B cell (primary cell): ENCODE data around the gene ZFPM1. TPM values are rescaled to one million over a fixed set of nuclear protein-coding genes. Genes with fewer than 3 reads are reported as not detected.

Source experiments
- ATAC-seq: fragments of 200-7000 bp; cut with Tn5 transposase; one replicate; pipeline ENCODE4 v1.10.0; 2021; ENCODE audit warnings: low read depth, mild to moderate bottlenecking, moderate number of reproducible peaks, moderate library complexity
- CTCF ChIA-PET: fragments of 350-600 bp; sonication (Branson Sonifier 250); formaldehyde crosslinking; loops from one replicate; lab custom pipeline; 2021; ENCODE audit warnings: antibody characterized with exemption, inconsistent platforms; lab: Charles Lee
- POLR2A ChIA-PET: fragments of 350-600 bp; sonication (Branson Sonifier 250); formaldehyde crosslinking; loops from one replicate; lab custom pipeline; 2021; ENCODE audit warnings: antibody characterized with exemption; lab: Charles Lee
- DNase-seq: peaks from one replicate; pipeline ENCODE4 v3.0.0; 2013
- H2AFZ ChIP-seq: 2 replicates; pipeline ENCODE4 v1.6.1; 2012; ENCODE audit warnings: mild to moderate bottlenecking, low read depth, low read length; ENCODE audit not compliant: insufficient read depth, poor library complexity, severe bottlenecking
- H3K27ac ChIP-seq, 2 donors: 1 replicate in 1 of 2; 2 replicates in 1 of 2; pipeline ENCODE4 v1.5.1; 2012 to 2013; ENCODE audit warnings: low read length in 2 of 2, mild to moderate bottlenecking in 2 of 2, moderate library complexity in 1 of 2
- H3K27me3 ChIP-seq, 4 experiments: fragments of 200-600 bp in 1 of 4; sonication (generic) in 1 of 4; replicated peaks in 1 of 4; 1 replicate in 2 of 4; 2 replicates in 2 of 4; pipeline versions ENCODE4 v1.6.1 to v1.7.0; 2013 to 2016; ENCODE audit warnings: low read length in 3 of 4, mild to moderate bottlenecking in 2 of 4, mixed read lengths in 1 of 4, moderate library complexity in 1 of 4; ENCODE audit not compliant: insufficient read depth in 4 of 4, control insufficient read depth in 3 of 4; ENCODE audit errors: control extremely low read depth in 1 of 4
- H3K36me3 ChIP-seq, 2 experiments: replicated peaks in 1 of 2; 1 replicate in 1 of 2; 2 replicates in 1 of 2; pipeline versions ENCODE4 v1.6.1 to v1.7.1; 2013; ENCODE audit warnings: low read length in 1 of 2; ENCODE audit not compliant: insufficient read depth in 2 of 2, control insufficient read depth in 1 of 2; ENCODE audit errors: control extremely low read depth in 1 of 2, extremely low read depth in 1 of 2
- H3K4me1 ChIP-seq, 2 donors: fragments of 200-600 bp in 1 of 2; sonication (generic) in 1 of 2; 1 replicate in 1 of 2; 2 replicates in 1 of 2; pipeline versions ENCODE4 v1.5.1 to v1.6.1; 2013 to 2017; ENCODE audit warnings: low read length in 2 of 2; ENCODE audit not compliant: control insufficient read depth in 2 of 2, insufficient read depth in 2 of 2
- H3K4me2 ChIP-seq: replicated peaks from 2 replicates; pipeline ENCODE3; 2012; ENCODE audit warnings: mild to moderate bottlenecking, low read depth, low read length; ENCODE audit not compliant: poor library complexity, severe bottlenecking
- H3K4me3 ChIP-seq, 5 experiments: fragments of 200-600 bp in 1 of 5; sonication (generic) in 1 of 5; 1 replicate in 3 of 5; 2 replicates in 2 of 5; pipeline versions ENCODE4 v1.5.1 to v1.7.0; 2011 to 2016; ENCODE audit warnings: low read length in 4 of 5, mild to moderate bottlenecking in 4 of 5, low read depth in 2 of 5, control low read depth in 1 of 5, moderate library complexity in 1 of 5; ENCODE audit not compliant: insufficient read depth in 1 of 5; ENCODE audit errors: control extremely low read depth in 1 of 5, extremely low read depth in 1 of 5
- H3K79me2 ChIP-seq: fragments of 200-600 bp; sonication (generic); one replicate; pipeline ENCODE4 v1.6.0; 2016; ENCODE audit warnings: low read length; ENCODE audit not compliant: control insufficient read depth, insufficient read depth
- H3K9ac ChIP-seq: fragments of 200-600 bp; sonication (generic); 2 replicates; pipeline ENCODE4 v1.6.1; 2017; ENCODE audit warnings: mild to moderate bottlenecking, low read length, moderate library complexity
- H3K9me3 ChIP-seq, 3 donors: one replicate each; pipeline versions ENCODE4 v1.6.1 to v1.7.1; 2013; ENCODE audit warnings: low read length in 2 of 3; ENCODE audit not compliant: control insufficient read depth in 2 of 3, insufficient read depth in 1 of 3; ENCODE audit errors: control extremely low read depth in 1 of 3
- H4K20me1 ChIP-seq: 2 replicates; pipeline ENCODE4 v1.6.0; 2012; ENCODE audit warnings: mild to moderate bottlenecking, low read length; ENCODE audit not compliant: insufficient read depth, control insufficient read depth, poor library complexity, severe bottlenecking
- H3K27ac Mint-ChIP-seq: one replicate; pipeline ENCODE4 v1.8.0; 2021; ENCODE audit warnings: mixed read lengths
- H3K27me3 Mint-ChIP-seq: one replicate; pipeline ENCODE4 v1.8.0; 2021; ENCODE audit warnings: mixed read lengths
- H3K4me1 Mint-ChIP-seq: one replicate; pipeline ENCODE4 v1.8.0; 2021; ENCODE audit warnings: mixed read lengths
- H3K4me3 Mint-ChIP-seq: one replicate; pipeline ENCODE4 v1.8.0; 2021; ENCODE audit warnings: mixed read lengths
- H3K9me3 Mint-ChIP-seq: one replicate; pipeline ENCODE4 v1.8.0; 2022; ENCODE audit warnings: mixed read lengths; ENCODE audit not compliant: insufficient read depth
- EZH2 ChIP-seq: IDR thresholded peaks from 2 replicates; pipeline ENCODE4 v1.6.1; 2012; ENCODE audit warnings: borderline replicate concordance, low read depth, mild to moderate bottlenecking, moderate library complexity, low read length; ENCODE audit not compliant: insufficient read depth, poor library complexity, severe bottlenecking
- WGBS: methylation state at CpG from one replicate; pipeline ENCODE4 v1.1.5; 2013; ENCODE audit warnings: missing lambda C conversion rate; ENCODE audit not compliant: insufficient coverage; 5-methylcytosine and 5-hydroxymethylcytosine counted together
- intact Hi-C: fragments of 100-400 bp; cut with micrococcal nuclease; formaldehyde crosslinking; loops from one replicate; pipeline ENCODE4 v1.10.0; 2022
- polyA plus RNA-seq: library from polyadenylated mRNA; depleted of rRNA; stranded (reverse); fragments of >200 nt; gene quantifications from 2 replicates; pipeline ENCODE4 v1.2.3, GENCODE V29; 2012
- total RNA-seq, 2 donors: library from RNA; stranded (reverse); fragments of 120-200 nt in 1 of 2; gene quantifications; 1 replicate in 1 of 2; 2 replicates in 1 of 2; pipeline versions ENCODE4 v1.2.3 to v1.2.4, GENCODE V29; 2013 to 2022
- TF ChIP-seq, protein P1 (sequence below): fragments of 200-600 bp; IDR thresholded peaks from one replicate; pipeline ENCODE4 v1.8.0; 2022; ENCODE audit warnings: antibody characterized with exemption, mild to moderate bottlenecking

Gene ZFPM1
- total and polyA plus RNA-seq, 2 donors (not counting 1 experiment from before 2014, with no cell fraction given) = 4.3 to 34.6 TPM

DNA sequence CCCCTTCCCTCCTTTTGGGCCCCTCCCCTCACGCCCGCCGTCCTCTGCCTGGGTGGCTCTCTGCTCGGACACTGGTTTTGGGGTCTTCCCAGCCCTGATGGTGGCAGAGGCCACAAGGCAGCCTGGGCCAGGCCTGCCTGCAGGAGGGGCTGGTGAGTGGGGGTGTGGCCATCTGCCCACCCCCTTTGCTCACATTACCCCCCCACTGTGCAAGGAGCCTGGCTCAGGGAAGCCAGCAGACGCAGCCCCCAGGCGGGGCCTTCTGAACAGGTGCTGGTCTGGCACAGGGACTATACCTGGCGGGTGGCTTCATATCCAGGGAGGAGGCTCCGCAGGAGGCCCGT is 10.7 kb upstream of the ZFPM1 start:
- H3K4me1 ChIP-seq = peaks cover 7 to 9% of the 10 kb centered on the region in 2 donors
- no peaks in the 10 kb centered on the region for H3K27me3 ChIP-seq
- TF ChIP-seq, protein P1, sequence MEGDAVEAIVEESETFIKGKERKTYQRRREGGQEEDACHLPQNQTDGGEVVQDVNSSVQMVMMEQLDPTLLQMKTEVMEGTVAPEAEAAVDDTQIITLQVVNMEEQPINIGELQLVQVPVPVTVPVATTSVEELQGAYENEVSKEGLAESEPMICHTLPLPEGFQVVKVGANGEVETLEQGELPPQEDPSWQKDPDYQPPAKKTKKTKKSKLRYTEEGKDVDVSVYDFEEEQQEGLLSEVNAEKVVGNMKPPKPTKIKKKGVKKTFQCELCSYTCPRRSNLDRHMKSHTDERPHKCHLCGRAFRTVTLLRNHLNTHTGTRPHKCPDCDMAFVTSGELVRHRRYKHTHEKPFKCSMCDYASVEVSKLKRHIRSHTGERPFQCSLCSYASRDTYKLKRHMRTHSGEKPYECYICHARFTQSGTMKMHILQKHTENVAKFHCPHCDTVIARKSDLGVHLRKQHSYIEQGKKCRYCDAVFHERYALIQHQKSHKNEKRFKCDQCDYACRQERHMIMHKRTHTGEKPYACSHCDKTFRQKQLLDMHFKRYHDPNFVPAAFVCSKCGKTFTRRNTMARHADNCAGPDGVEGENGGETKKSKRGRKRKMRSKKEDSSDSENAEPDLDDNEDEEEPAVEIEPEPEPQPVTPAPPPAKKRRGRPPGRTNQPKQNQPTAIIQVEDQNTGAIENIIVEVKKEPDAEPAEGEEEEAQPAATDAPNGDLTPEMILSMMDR = no peak
- no peak for TF ChIP-seq EZH2
- no peaks in the 10 kb centered on the region for H3K9me3 Mint-ChIP-seq
- ATAC-seq (no peak), DNase-seq (no peak)
- H3K4me3 ChIP-seq = no peak overlapping the region
- no peak overlapping the region for H3K27ac Mint-ChIP-seq
- H3K4me3 Mint-ChIP-seq = no peak overlapping the region
- H3K9ac ChIP-seq = no peak overlapping the region
- no peaks in the 10 kb centered on the region for H3K27me3 Mint-ChIP-seq
- no peak overlapping the region for H2AFZ ChIP-seq
- 86% methylated on average over 6 of the region's 9 CpGs for WGBS
- intact Hi-C loops = loop anchor here (5.0 kb wide), 1 partner anchor 40 kb away; no protein-coding TSS in a partner anchor
- H3K9me3 ChIP-seq = peaks cover 0 to 6% (median 0%) of the 10 kb centered on the region in 3 donors
- H3K36me3 ChIP-seq = no peaks in the 10 kb centered on the region
- ChIA-PET POLR2A (no interaction called here), CTCF (interaction anchor here (0.6 to 1.2 kb wide), 2 partner anchors 120 to 244 kb away, joined by 3 to 4 read pairs; no protein-coding TSS in a partner anchor)
- no peak overlapping the region for H3K4me2 ChIP-seq
- no peak overlapping the region for H3K27ac ChIP-seq
- no peaks in the 10 kb centered on the region for H3K79me2 ChIP-seq
- no peaks in the 10 kb centered on the region for H4K20me1 ChIP-seq
- peaks cover 4% of the 10 kb centered on the region for H3K4me1 Mint-ChIP-seq

DNA sequence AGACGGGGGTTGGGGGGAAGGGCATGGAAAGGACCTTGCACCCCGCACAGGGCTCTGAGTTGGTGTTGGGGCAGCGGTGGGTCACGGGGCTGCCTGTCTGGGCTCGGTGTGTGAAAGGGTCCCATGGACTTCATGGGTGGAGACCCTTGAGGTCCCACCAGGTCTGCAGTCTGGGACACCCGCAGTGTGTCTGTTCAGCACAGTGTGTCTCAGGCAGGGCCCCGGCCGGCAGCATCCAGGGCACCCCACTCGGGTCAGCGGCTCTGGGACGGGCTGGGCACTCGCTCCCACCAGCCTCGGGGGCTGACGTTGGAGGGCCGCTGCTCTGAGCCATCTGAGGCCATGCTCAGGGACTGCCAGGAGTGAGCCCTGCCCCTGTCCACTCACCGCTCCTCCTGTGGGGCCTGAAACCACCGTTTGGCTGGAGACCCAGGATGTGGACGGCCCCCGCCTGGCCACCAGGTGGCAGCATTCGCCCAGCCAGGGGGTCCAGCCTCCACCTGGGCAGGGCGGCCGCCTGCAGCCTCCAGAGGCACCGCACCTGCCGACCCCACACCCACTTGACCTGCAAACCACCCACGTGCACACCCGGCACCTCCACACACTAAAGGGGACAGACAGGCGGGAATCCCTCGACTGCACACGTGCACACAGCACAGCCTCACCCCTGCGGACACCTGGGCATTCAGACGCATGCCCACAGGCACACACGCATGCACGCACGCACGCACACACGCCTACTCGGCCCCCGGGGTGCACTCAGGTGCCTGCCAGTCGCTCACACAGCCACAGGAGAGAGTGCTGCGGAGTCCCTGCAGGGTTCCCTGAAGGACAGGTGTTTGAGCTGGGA is 10.1 kb upstream of the ZFPM1 start:
- intact Hi-C loops = loop anchor here (1.0 to 5.0 kb wide), 3 partner anchors 9 to 119 kb away; no protein-coding TSS in a partner anchor
- no peak overlapping the region for H3K4me3 ChIP-seq
- no peak overlapping the region for H2AFZ ChIP-seq
- H3K9me3 ChIP-seq = peaks cover 0 to 6% (median 0%) of the 10 kb centered on the region in 3 donors
- no peaks in the 10 kb centered on the region for H3K36me3 ChIP-seq
- H4K20me1 ChIP-seq = no peaks in the 10 kb centered on the region
- peaks cover 7% of the 10 kb centered on the region for H3K4me1 Mint-ChIP-seq
- no peak overlapping the region for H3K9ac ChIP-seq
- DNase-seq (peak; percentile 87), ATAC-seq (peak; percentile 88)
- TF ChIP-seq EZH2 = no peak
- TF ChIP-seq, protein P1 = peak; percentile 95
- H3K4me1 ChIP-seq = peaks cover 7 to 9% of the 10 kb centered on the region in 2 donors
- H3K79me2 ChIP-seq = no peaks in the 10 kb centered on the region
- H3K27ac Mint-ChIP-seq = peak overlapping the region; percentile 74
- CTCF ChIA-PET = interaction anchor here (0.7 to 2.2 kb wide), 9 partner anchors 10 to 127 kb away, joined by 3 to 7 read pairs (median 4); partner anchors contain the start of genes ZC3H18 and ZFPM1
- no peaks in the 10 kb centered on the region for H3K27me3 Mint-ChIP-seq
- no peaks in the 10 kb centered on the region for H3K27me3 ChIP-seq
- no peaks in the 10 kb centered on the region for H3K9me3 Mint-ChIP-seq
- peak overlapping the region; percentile 72 for H3K4me2 ChIP-seq
- H3K27ac ChIP-seq = no peak overlapping the region
- 37% methylated on average over 40 of the region's 40 CpGs for WGBS
- peak overlapping the region; percentile 21 for H3K4me3 Mint-ChIP-seq
- POLR2A ChIA-PET = interaction anchor here (1.6 kb wide), 1 partner anchor 10 kb away, joined by 7 read pairs; the partner anchor contains the start of gene ZFPM1
